WTC11 (cell line): Measurements from ENCODE around the gene CANX.

Experiments used
- CREB1 ChIP-seq: sonication (generic); formaldehyde crosslinking; IDR thresholded peaks from 2 replicates; pipeline ENCODE4 v1.8.0; 2023; ENCODE audit warnings: mild to moderate bottlenecking, missing genetic modification reagents
- CTCF ChIP-seq: fragments of 200-600 bp; IDR thresholded peaks from 2 replicates; pipeline ENCODE4 v1.8.0; 2022; ENCODE audit warnings: antibody characterized with exemption
- E2F1 ChIP-seq: sonication (generic); formaldehyde crosslinking; IDR thresholded peaks from 2 replicates; pipeline ENCODE4 v1.8.0; 2022; ENCODE audit warnings: mild to moderate bottlenecking, missing genetic modification reagents
- HMGXB4 ChIP-seq: sonication (generic); formaldehyde crosslinking; IDR thresholded peaks from 2 replicates; pipeline ENCODE4 v1.8.1; 2023; ENCODE audit warnings: mild to moderate bottlenecking, moderate library complexity, missing genetic modification reagents
- NFYB ChIP-seq: sonication (generic); formaldehyde crosslinking; conservative IDR thresholded peaks from 2 replicates; pipeline ENCODE4 v1.8.0; 2022; ENCODE audit warnings: low read depth, missing genetic modification reagents
- SMAD3 ChIP-seq: sonication (generic); formaldehyde crosslinking; IDR thresholded peaks from 2 replicates; pipeline ENCODE4 v1.8.0; 2022; ENCODE audit warnings: missing genetic modification reagents, mild to moderate bottlenecking, borderline replicate concordance
- STAT6 ChIP-seq: sonication (generic); formaldehyde crosslinking; conservative IDR thresholded peaks from 2 replicates; pipeline ENCODE4 v1.8.1; 2023; ENCODE audit warnings: mild to moderate bottlenecking, low read depth, missing genetic modification reagents, moderate library complexity
- TCF7 ChIP-seq: sonication (generic); formaldehyde crosslinking; IDR thresholded peaks from 2 replicates; pipeline ENCODE4 v1.8.0; 2022; ENCODE audit warnings: mild to moderate bottlenecking, low read depth, missing genetic modification reagents, moderate library complexity
- ZNF263 ChIP-seq: sonication (generic); formaldehyde crosslinking; IDR thresholded peaks from 2 replicates; pipeline ENCODE4 v1.8.1; 2022; ENCODE audit warnings: low read depth, mild to moderate bottlenecking, moderate library complexity, missing genetic modification reagents
- ZNF423 ChIP-seq: fragments of 250-450 bp; sonication (Bioruptor Pico); IDR thresholded peaks from 2 replicates; pipeline ENCODE4 v2.1.2; 2022; ENCODE audit warnings: mild to moderate bottlenecking, moderate library complexity

- TF ChIP-seq CTCF: no peak
- TF ChIP-seq E2F1 (CRISPR knock-in tag): no peak
- no peak for TF ChIP-seq SMAD3 (CRISPR knock-in tag)
- no peak for TF ChIP-seq TCF7
- TF ChIP-seq ZNF263 (CRISPR knock-in tag): no peak
- no peak for TF ChIP-seq CREB1
- TF ChIP-seq NFYB (CRISPR knock-in tag): no peak
- no peak for TF ChIP-seq ZNF423 (CRISPR knock-in tag)
- TF ChIP-seq STAT6 (CRISPR knock-in tag): no peak
- TF ChIP-seq HMGXB4: no peak
Measured at GRCh38 chr5:179758955-179759354, 60.2 kb downstream of the CANX start.
